Measurements from ENCODE around the gene DR1. TPM values are rescaled to one million over a fixed set of nuclear protein-coding genes. Genes with fewer than 3 reads are reported as not detected.
"Not testable (repeated sequence)": the region's sequence is repeated elsewhere in the genome, so short reads cannot be mapped to it uniquely, and the experiment has no call there.

The DR1 gene
- total RNA-seq, 1 experiment from 2014 or later, result 68.5 TPM

DNA sequence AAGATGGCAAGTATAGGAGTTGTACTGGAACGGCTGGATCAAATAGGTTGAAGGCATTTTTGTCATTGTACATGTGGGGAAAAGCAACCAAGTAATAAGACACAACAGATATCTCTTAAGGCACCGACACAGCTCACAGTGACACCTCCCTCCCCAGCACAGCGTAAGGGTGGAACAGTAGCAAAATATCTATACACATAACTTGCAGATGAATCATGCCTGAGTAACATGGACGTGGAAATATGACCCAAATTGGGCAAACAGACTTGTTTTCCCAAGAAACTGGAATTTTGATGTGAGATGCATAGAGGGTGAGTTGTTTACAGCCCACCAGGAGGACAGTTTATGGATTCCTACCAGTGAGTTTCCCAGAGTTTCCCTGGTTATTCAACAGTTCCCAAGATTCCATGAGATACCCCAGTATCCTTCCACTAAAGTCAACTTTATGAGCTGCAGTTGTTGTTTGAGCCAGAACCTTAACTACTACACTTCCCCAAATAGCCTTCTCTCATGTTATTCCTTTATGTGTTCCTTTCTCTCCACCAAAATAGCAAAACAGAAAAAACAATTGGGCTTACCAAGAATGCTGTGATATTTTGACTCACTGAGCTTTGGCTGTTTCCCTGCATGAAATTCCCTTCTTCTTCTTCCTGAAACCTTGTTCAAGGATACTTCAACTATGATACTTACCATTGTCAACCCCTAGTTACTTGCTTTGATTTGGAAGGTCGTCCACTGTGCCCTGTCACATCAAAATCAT, 7.1 kb upstream of the DR1 start:
- no peak for DNase-seq (ENCODE audit: low spot score)
- in situ Hi-C loops (cut with HindIII; ENCODE audit: low sequenced_read_pairs), result no loop called here

DNA sequence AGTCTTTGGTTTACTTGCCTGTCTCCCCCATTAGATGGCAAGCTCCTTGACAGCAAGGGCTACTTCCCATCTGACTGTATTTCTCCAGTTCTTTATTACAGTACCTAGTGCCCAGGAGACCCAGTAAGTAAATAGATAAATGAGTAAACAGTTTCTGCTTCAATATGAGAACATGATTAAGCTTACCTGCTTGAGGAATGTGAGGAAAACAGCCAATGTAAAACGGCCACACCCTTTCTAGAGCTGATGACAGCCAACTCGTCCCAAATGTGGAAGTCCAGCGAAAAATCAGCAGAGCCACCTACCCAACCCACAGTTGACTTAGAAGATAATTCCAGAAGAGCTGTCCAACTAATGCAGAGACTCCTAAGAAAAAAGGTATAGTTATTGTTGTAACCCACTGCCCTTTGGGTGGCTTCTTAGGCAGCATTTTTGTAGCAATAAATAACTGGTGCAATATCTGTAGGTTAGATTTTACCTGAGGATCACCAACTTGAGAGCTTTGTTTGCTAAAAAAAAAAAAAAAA, 6.5 kb upstream of the DR1 start:
- DNase-seq (ENCODE audit: low spot score), result no peak
- in situ Hi-C loops (cut with HindIII; ENCODE audit: low sequenced_read_pairs), result no loop called here

DNA sequence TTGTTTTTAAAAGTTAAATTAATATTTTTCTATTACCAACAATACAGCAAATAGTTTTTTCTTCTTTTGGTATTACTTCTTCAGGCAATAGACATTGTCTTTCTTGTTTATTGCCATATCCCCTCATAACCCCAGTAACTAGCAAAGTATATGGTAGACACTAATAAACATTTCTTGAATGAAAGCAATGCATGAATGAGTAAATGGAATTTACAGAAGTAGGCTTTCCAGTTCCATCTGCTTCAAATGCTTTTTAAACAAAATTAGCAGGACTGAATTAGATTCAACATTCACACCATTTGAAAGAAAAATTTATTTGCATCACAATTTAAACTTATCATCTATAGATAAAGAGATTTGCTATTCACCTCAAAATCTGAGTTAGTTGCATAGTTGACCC, 5.6 kb upstream of the DR1 start:
- DNase-seq (ENCODE audit: low spot score), result no peak
- in situ Hi-C loops (cut with HindIII; ENCODE audit: low sequenced_read_pairs), result no loop called here

DNA sequence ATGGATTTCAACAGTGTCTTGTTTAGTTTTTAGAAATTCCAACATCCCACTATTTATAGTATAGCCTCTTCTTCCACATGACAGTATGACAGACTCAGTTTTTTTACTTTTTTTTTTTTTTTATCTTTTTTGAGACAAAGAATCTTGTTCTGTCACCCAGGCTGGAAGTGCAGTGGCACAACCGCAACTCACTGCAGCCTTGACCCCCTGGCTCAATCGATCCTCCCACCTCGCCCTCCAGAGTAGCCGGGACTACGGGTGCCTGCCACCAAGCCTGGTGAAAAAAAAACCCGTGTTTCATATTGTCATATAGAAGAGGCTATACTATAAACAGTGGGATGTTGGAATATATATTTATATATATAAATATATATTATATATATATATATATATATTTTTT, 1.2 kb upstream of the DR1 start:
- in situ Hi-C loops (cut with HindIII; ENCODE audit: low sequenced_read_pairs), result no loop called here
- no peak for DNase-seq (ENCODE audit: low spot score)

DNA sequence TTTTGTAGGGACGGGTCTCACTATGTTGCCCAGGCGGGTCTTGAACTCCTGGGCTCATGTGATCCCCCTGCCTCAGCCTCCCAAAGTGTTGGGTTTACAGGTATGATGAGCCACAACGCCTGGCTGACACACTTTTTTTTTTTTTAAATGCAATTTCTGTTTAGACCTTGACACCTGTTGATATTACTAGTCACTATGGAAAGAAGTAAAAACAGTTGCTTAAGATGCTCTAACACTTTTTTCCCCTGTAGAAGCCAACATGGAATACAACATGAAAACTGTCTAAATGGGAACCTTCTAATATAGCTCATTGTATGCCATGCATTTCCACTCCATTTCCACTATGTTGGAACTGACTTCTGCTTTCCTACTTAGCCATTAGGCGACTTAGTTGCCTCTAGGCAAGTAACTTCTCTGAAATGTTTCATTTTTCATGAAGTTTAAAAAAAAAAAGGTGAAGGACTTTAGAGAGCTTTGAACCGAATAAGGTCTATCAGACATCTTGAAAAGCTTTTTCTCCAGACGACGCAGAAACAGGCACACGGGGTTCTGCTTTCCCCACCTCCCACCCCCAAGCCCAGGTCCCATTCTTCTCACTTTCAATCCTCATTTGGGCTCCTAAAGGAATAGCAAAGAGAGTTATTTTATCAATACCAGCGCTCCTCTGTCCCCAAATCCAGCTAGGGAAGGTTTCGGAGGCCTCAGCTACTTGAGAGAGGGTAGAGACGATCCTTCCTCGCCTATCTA, 648 bp upstream of the DR1 start:
- no peak for DNase-seq (ENCODE audit: low spot score)
- in situ Hi-C loops (cut with HindIII; ENCODE audit: low sequenced_read_pairs), result no loop called here

DNA sequence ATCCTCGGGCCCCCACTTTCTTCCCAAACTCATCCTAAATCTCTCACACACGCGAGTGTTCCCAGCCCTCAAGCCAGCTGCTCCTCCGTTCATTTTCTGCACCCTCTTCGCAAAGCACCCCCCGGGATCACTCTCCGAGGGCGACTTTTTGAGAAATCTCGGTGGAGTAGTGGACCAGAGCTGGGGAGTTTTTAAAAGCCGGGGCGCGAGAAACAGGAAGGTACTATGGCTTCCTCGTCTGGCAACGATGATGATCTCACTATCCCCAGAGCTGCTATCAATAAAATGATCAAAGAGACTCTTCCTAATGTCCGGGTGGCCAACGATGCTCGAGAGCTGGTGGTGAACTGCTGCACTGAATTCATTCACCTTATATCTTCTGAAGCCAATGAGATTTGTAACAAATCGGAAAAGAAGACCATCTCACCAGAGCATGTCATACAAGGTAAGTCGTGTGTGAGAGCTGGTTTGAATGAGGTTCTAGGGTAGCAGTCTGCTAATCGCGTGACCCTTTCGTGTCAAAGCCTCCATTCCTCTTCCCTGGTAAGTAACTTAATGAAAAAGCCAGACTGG, 800 bp downstream of the DR1 start:
- in situ Hi-C loops (cut with HindIII; ENCODE audit: low sequenced_read_pairs), result no loop called here
- peak; percentile 46 for DNase-seq (ENCODE audit: low spot score)

DNA sequence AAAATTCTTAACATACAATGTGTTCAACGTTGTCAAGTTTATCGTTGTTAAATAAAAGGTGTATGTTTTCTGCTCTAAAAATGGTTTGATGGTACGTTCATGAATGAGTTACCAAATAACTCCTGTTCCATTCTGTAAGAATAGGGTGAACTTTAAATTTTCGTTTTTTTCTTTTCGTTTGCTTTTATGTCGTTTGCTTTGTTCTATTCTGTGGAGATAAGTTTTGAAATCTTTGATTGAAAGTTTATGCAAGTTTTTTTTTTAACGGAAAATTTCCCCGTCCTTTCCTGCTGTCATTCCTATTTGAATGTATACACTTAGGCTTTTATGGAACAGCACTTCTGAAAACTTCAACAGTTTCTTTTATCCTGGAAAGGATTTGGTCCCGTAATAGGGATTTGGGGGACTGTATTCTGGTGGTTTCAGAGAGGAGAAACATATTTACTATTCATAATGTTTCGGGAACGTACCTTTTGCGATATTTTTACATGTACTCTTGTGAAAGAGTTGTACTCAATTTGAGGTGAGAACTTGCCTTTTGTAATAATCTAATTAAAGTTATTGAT, 1.7 kb downstream of the DR1 start:
- DNase-seq (ENCODE audit: low spot score), result no peak
- in situ Hi-C loops (cut with HindIII; ENCODE audit: low sequenced_read_pairs), result no loop called here

DNA sequence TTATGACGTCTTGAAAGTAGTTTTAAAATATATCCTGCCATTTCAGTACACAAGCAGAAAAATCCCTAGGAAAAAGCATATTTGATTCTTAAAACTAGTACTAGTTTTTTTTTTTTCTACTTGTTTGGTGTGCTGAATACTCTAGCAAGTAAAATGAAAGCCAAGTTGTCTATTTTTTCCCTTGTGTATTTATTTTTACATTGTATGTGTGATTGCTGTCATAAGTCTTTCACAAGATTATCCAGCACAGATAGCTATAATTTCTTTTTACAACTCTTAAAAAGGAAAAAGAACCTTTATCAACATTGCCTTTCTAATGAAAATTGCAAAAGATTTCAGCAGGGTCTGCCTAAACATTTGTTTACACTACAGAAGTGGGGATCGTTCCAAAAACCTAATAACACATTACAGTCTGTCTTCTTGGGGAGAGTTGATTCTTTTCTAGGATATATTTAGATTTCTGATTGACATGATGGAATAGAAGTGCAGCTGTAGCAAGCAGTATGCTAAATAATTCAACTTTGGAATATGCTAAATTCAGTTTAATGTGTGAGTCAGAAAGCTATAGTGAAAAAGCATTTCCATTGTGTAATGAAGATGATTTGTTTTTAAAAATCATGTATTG, 2.5 kb downstream of the DR1 start:
- in situ Hi-C loops (cut with HindIII; ENCODE audit: low sequenced_read_pairs), result no loop called here
- no peak for DNase-seq (ENCODE audit: low spot score)

DNA sequence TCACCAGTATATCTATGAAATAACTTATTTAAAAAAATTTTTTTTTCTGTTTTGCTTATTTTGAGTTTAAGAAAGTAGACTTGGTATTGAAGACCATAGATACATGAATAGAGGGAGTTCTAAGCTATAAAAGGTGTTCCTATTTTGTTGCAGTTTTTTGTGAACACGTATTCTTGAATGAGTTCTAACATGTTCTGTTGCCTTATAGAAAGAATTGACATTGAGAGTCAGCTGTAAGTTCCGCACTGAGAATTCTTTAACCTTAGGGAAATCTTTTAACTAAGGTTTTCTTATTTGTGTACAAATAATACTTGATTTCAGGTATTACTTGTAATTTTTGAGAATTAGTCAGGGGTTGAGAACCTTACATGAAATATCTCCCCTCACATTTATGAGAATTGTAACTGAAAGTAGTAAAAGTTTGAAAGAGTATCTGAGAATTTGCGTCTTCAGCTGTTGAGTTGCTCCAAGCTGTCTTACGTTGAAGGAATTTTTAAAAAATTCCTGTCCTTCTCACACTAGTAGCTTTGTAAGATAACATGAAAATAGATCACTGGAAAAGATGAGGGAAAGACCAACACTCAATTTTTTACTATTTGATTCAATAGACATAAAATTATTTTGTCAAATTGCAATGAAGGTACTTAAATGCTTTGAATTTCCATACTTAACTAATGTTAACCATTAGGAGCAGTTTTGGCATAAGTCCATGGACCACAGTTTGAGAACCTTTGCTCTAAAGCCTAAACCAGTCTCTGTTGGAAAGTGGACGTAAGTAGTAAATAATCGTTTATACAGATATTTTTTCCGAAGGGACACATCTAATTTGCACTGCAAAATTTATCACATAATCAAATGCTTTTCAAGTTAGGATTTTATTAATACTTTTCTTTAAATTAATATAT, 3.8 kb downstream of the DR1 start:
- DNase-seq (ENCODE audit: low spot score), result peak; percentile 37
- in situ Hi-C loops (cut with HindIII; ENCODE audit: low sequenced_read_pairs), result no loop called here

DNA sequence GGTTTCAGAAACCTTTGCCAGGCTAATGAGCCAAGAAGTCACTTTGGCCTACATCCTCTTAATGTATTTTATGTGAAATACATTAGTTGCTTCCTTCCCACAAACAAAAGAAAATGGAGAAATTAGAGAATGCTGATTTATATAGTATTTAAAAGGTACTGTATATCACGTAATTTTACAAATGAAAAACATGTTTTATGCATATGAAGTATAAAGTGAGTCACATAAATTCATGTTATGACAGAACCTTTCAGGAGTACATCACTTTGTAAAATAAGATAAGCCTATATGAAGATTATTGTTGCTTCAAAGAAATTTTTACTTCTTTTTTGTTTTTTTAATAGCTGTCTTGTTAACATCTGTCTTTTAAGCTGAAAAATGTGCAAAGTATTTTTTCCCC, 4.6 kb downstream of the DR1 start:
- no peak for DNase-seq (ENCODE audit: low spot score)
- in situ Hi-C loops (cut with HindIII; ENCODE audit: low sequenced_read_pairs), result no loop called here

DNA sequence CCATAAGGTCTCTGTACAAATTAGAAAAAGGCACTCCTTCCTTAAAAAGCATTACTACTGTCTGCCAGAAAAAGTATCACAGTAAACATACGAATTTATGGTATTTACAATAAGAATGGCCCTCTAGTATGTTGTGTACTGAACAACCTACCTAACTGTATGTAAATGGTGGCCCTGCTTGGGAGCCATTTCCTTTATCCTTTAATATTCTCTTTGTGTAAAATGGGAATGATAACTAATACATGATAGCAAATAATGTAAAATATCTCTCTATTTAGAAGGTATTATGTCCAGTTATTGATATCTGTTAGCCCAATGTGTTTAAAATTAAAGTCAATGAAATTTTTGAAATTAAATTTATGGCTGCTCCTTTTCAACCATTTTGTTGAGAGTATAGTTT, 5.2 kb downstream of the DR1 start:
- no peak for DNase-seq (ENCODE audit: low spot score)
- in situ Hi-C loops (cut with HindIII; ENCODE audit: low sequenced_read_pairs), result no loop called here

DNA sequence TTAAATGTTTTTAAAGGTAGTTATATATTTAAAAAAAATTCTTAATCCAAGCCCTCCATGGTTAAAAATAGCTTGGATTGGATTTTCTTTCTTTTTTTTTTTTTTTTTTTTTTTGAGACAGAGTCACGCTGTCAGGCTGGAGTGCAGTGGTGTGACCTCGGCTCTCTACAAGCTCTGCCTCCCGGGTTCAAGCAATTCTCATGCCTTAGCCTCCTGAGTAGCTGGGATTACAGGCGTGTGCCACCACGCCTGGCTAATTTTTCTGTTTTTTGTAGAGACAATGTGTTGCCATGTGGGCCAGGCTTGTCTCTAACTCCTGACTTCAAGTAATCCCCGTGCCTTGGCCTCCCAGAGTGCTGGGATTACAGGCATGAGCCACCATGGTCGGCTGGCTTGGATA, 5.6 kb downstream of the DR1 start:
- DNase-seq (ENCODE audit: low spot score); in situ Hi-C loops (cut with HindIII; ENCODE audit: low sequenced_read_pairs): not testable (repeated sequence)

DNA sequence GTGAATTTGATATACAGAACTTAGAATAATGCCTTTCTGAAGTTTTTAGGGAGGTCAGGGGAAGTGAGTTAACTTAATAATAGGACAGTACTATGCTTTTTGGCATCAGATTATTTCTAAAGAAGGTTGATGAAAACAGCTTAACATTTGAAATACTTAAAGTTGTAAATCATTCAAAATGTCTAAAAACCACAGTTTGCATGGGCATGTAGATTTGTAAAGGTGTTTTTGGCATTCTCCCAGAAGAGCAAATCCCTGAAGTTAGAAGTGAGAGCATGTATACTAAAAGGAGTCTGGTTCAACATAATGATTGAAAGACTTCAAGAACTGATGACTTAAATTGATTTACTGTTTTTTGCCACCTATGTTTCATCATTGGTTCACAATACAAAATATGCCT, 6.7 kb downstream of the DR1 start:
- no peak for DNase-seq (ENCODE audit: low spot score)
- in situ Hi-C loops (cut with HindIII; ENCODE audit: low sequenced_read_pairs), result no loop called here

DNA sequence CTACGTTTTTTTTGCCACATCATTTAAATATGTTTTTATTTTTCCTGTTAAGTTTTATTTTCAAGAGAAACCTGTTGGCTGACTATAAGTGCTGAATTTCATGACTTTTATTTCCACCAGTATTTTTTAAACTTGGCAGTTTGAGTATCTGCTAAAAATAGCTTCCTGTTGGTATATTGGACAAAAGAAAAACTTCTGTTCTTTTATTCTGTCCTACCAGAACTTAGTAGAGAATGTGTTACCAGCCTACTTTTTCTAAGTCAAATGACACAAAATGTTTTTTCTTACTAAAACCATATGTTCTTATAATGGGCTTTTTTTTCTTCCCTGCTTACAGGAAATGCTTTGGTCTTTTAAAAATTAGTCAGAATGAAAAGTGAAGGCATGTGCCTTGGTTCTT, 7.6 kb downstream of the DR1 start:
- no peak for DNase-seq (ENCODE audit: low spot score)
- in situ Hi-C loops (cut with HindIII; ENCODE audit: low sequenced_read_pairs), result no loop called here

DNA sequence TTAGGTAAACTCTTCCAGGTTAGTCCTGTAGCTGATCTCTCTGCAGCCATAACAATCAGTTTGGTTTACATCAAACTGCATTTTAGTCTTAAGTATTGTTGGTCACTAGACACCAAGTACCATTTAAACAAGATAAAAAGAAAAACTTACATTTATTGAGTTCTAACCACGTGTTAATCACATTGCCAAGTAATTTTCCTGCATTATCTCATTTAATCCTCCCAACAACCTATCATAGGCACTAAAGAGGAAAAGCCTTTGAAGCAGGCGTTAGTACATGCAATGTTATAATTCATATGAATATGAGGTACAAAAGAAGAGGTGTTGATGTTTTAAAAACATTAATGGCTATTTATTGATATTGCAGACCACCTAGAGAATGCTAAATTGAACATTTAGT, 9.0 kb downstream of the DR1 start:
- in situ Hi-C loops (cut with HindIII; ENCODE audit: low sequenced_read_pairs), result no loop called here

DNA sequence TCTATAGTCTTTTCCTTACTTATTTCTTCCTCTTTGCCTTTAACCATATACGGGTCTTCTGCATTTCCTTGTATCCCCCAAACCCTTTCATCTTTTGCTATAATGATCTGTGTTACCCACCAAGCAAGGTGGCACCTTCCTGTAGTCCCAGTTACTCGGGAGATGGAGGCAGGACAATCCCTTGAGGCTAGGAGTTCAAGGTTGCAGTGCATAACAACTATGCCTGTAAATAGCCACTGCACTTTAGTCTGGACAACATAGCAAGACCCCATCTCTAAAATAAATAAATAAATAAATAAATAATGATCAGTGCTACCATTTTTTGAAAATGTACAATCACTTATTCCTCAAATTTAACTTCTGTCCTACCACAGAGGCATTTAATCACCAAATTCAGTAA, 11.5 kb downstream of the DR1 start:
- in situ Hi-C loops (cut with HindIII; ENCODE audit: low sequenced_read_pairs), result no loop called here
- DNase-seq (ENCODE audit: low spot score), result no peak

More for the DNA sequence above, 9.0 kb downstream of the DR1 start:
- DNase-seq (ENCODE audit: low spot score), result no peak

DNA sequence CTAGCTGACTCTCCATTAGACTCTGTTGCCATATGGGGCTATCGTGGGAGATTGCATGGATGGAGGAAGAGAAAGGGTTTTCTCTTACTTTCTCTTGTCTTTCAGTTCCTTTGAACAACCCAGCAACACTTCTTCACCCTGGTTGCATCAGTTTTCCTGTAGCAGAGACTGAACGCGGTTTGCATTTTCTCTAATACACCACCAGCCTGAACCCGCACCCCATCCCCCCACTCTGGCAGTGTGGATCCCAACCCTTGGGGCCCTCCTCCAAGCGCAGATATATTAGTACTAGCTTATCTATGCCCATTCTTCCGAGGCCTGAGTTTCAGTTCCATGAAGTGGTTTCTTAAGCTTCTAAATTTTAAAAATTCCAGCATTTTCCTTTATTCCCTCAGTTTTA, 12.6 kb downstream of the DR1 start:
- in situ Hi-C loops (cut with HindIII; ENCODE audit: low sequenced_read_pairs), result no loop called here
- no peak for DNase-seq (ENCODE audit: low spot score)

DNA sequence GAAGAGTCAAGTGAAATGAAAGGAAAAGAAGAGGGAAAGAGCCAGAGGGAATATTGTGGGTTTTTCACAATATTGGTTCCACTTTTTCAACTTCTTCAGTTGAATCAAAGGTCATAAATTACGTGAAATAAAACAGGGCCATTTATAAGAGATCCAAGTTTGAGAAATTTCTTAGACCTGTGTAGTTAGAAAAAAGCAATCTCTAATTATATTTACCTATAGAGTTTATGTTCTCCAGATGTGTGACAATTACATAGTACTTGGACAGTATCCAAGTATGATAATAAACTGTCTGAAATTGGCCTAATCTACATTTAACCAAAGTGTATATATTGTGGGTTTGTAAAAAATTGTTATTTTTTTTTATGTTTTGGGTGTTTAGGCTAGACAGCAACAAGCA, 14.4 kb downstream of the DR1 start:
- in situ Hi-C loops (cut with HindIII; ENCODE audit: low sequenced_read_pairs), result no loop called here
- no peak for DNase-seq (ENCODE audit: low spot score)

DNA sequence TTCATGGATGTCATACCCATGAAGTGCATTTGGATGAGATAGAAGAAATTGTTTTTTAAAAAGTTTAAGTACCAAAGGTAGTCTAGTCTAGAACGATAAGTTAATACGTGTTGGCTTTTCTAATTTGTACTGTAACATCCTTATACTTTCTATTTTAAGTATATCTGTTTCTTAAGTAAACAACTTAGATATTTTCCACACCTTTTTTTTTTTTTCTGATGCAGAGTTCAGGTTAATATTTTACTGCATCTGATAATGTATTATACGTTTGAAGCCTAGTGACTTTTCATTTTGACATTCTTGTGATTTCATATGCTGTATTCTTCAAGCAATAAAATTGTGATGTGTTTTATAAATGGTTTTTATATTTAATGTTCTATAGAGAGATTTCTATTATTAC, 16.5 kb downstream of the DR1 start:
- no peak for DNase-seq (ENCODE audit: low spot score)
- in situ Hi-C loops (cut with HindIII; ENCODE audit: low sequenced_read_pairs), result no loop called here
